Measurements from ENCODE around the gene SCN1B.
A peak's percentile ranks its signal among the peaks of the same experiment; 100 is the strongest.
"Not testable (repeated sequence)": the region's sequence is repeated elsewhere in the genome, so short reads cannot be mapped to it uniquely, and the experiment has no call there.

The SCN1B gene

DNA sequence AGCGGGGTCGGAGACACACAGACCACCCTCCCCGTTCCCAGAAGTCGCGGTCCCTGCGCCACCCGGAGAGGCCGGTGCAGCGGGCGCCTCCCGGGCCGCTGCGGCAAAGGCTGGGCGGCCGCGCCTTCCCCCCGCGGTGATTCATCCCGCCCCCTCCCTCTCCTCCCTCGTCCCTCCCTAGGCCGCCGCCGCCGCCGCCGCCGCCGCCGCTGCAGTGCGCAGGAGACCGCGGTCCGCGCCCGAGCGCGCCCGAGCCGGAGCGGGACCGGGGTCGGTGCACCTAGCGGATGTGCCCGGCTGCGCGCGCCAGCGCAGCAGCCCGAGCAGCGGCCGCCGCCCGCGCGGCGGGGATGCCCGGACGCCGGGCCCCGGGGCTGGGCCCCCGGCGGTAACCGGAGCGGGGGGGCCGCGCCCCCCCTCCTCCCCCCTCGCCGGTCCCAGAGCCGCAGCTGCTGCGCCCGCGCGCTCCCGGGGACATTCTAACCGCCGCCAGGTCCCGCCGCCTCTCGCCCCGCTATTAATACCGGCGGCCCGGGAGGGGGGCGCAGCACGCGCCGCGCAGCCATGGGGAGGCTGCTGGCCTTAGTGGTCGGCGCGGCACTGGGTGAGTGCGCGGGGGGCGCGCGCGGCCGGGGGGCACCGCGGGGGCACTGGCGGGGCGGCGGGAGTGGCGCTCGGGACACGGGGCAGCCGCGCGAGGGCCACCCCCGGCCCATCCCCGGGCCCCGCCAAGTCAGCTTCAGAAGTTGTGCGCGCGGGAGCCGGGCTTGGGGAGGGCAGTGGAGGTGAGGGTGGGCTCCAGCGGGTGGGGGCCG is at the start of gene SCN1B:
SCN1B (plus strand) TSS at position 214 of the 815 bp plus-strand sequence; CDS start at position 565, 351 bp downstream.
- peak; percentile 48 for DNase-seq (ENCODE audit: low read depth, low spot score)

DNA sequence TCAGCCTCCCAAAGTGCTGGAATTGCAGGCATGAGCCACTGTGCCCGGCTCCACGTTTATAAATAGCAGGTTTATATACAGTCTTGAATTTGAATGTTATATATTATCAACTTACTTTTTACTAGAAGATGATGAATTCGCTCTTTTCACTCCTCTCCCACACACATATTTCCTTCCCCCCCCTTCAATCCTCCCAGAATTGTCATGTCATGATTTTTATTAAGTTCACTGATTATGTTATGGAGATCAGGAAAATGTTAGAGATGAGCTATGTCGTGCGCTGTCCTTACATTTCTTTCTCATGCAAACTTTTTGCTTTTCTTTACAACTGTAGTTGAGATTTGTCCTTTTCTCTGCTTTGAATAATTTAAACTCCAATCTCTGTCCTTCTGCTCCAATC is 48.0 kb upstream of the SCN1B start:
- DNase-seq (ENCODE audit: low read depth, low spot score) = no peak

DNA sequence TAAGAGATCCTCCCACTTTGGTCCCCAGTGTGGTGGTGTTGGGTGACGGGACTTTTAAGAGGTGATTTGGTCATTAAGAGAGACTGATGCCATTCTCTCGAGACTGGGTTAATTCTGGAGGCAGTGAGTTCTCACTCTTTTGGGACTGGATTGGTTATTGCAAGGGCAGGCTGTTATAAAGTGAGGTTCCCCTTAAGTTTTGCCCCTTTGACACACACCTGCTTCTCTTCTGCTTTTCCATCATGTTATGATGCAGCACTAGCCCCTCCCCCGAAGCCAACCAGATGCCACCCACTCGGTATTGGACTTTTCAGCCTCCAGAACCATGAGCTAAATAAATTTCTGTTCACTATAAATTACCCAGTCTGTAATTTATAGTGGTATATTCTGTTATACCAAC is 46.5 kb upstream of the SCN1B start:
- no peak for DNase-seq (ENCODE audit: low read depth, low spot score)

DNA sequence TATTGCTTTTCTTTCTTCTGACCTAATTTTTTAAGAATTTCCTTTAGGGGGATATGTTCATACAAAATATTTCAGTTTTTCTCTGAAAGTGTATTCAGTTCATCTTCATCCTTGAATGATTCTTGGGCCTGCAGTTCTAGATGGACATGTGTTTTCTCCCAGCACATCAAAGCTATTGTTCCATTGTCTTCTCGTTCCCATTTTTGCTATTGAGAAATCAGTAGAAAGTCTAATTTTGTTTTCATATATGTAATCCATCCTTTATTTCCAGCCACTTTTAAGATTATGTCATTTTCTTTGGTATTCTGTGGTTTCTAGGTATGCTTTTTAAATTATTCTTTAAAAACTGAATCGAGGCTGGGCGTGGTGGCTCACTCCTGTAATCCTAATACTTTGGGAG is 46.0 kb upstream of the SCN1B start:
- no peak for DNase-seq (ENCODE audit: low read depth, low spot score)

DNA sequence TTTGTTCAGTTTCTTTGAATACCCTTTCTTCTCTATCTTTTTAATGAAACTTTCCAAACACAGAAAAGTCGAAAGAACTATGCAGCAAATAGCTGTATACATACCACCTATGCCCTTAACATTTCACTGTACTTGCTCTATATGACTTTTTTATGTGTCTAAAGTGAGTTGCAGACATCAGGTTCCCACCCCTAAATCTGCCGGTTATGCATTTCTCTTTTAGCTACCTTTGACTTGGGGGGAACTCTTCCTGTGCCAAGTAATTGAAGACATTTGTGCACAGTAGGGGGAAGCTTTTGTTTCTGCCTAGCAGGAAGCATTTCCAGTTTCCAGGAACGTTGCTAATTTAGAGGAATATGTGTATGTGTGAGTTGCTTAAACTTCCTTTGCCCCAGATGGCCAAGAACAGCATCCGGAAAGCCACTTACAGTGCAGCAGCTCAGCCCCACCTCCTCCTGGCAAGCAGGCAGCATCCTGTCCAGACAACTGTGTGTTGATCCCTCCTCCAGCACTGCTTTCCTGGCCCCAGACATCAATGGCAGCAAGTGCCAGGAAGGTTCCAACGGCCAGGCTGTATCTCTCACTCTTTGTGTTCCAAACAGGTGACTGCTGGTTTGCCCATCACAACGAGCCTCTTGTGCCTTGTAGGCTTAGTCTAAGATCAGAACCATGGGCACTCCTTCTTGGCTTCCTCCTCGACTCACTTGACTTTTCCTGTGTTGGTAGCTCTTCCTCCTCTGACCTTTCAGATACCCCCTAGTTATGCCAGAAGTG is 44.8 kb upstream of the SCN1B start:
- DNase-seq (ENCODE audit: low read depth, low spot score) = peak; percentile 38

DNA sequence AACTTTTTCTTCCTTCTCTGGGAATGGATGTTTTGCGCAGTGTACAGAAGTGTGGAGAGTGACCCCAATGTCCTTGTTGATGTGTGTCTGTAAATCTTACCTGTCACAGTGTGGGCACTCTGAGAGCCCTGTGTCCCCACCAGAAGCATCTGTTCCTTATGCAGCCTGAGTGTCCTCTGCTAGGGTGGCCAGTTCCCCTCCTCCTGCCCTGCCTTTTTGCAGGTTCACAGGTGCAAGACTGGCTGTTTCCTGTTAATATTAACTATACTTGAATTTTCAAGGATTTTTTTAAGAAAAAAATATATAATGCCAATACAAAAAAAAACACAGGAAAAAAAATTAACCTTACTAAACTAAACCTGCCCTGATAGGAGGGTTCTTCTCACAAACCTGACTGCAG is 42.2 kb upstream of the SCN1B start:
- DNase-seq (ENCODE audit: low read depth, low spot score) = no peak

DNA sequence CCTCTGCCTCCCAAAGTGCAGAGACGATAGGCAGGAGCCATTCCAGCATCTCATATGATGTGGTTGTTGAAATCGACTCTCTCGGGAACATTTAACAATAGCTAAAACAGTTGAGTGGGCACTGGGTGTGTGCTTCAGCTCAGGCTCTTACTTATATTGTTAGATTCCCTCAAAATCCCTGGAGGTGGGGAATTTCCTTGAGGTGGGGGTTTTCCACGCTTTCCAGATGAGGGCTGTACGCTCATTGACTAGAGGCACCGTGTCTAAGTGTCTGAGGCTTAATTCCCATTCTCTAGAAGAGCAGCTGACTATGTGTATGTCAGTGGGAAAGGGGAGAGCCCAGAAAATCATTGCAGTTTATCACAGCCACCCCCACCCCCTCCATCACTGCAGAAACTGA is 41.0 kb upstream of the SCN1B start:
- no peak for DNase-seq (ENCODE audit: low read depth, low spot score)

DNA sequence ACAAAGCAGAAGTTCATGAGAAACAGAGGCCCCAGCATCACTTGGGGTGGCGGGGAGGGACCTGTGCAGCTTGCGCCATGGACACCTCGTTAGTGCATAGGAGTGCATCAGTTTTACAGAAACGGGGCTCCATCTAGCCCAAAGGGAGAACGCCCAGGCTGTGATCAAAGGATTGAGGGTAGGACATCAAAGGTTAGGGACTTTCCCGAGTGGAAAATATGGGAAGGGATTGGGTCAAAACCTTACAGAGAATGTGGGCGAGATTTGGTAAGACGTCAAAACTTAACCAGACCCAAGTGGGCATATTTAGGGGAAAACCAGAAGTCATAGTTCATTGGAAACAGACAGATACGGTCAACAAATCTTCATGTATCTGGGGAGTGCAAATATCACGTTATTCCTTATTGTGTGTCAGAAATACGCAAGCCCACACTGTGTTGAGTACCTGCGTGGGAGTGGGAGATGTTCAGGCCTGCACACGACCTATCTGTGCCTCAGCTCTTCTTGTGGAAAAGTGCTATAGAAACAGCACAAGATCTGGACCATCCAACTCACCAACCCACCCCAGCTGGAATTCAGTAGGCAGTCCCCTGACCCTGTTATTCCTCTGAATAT is 39.6 kb upstream of the SCN1B start:
- DNase-seq (ENCODE audit: low read depth, low spot score) = no peak

DNA sequence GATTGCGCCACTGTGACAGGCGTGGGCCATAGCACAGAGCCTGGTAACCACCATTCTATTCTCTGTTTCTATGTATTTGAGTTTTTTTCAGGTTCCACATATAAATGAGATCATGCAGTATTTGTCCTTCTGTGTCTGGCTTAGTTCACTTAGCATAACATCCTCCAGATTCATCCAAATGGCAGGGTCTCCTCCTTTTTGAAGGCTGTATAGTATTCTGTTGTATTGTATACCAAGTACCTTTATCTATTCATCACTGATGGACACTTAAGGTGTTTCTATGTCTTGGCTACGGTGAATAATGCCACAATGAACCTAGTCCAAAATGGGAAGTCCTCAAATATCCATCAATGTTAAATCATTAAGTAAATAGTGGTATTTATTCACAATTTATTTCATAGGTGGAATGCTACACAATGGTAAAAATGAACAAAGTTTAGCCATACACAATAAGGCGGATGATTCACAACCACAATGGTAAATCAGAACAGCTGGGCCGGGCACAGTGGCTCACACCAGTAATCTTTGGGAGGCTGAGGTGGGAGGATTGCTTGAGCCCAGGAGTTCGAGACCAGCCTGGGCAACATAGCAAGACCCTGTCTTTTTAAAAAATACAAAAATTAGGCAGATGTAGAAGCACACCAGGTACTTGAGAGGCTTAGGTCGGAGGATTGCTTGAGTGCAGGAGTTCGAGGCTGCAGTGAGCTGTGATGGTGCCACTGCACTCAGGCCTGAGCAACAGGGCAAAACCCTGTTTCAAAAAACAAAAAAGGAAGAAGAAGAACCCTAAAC is 38.5 kb upstream of the SCN1B start:
- no peak for DNase-seq (ENCODE audit: low read depth, low spot score)

DNA sequence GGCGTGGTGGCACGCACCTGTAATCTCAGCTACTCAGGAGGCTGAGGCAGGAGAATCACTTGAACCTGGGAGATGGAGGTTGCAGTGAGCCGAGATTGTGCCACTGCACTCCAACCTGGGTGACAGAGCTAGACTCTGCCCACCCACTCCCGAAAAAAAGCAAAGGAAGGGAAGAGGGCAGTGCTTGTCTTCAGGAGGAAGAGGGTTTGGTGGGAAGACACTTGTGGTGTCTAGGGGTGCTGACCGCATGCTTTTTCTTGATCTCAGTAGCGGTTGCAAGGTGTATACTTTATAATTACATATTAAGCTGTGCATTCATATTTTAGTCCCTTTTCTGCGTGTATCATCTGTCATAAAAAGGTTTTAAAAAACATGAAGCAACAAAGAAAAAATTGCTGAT is 37.7 kb upstream of the SCN1B start:
- not testable (repeated sequence) for DNase-seq (ENCODE audit: low read depth, low spot score)

DNA sequence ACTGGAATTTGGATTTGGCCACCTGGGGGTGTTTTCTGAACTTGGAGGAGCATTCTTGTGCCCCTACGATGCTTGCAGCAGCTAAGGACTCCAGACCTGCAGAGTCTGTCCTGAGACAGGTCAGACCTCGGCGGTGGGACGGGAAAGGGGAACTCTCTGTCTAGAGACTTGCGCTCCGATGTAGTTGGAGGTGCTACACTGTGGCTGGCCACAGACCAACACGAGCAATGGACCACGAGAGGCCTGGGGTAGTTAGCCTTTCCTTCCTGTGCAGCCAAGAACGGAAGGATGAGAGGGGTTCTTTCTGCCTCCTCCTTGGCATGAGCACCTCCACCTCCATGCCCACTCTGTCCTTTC is 36.0 kb upstream of the SCN1B start:
- no peak for DNase-seq (ENCODE audit: low read depth, low spot score)

DNA sequence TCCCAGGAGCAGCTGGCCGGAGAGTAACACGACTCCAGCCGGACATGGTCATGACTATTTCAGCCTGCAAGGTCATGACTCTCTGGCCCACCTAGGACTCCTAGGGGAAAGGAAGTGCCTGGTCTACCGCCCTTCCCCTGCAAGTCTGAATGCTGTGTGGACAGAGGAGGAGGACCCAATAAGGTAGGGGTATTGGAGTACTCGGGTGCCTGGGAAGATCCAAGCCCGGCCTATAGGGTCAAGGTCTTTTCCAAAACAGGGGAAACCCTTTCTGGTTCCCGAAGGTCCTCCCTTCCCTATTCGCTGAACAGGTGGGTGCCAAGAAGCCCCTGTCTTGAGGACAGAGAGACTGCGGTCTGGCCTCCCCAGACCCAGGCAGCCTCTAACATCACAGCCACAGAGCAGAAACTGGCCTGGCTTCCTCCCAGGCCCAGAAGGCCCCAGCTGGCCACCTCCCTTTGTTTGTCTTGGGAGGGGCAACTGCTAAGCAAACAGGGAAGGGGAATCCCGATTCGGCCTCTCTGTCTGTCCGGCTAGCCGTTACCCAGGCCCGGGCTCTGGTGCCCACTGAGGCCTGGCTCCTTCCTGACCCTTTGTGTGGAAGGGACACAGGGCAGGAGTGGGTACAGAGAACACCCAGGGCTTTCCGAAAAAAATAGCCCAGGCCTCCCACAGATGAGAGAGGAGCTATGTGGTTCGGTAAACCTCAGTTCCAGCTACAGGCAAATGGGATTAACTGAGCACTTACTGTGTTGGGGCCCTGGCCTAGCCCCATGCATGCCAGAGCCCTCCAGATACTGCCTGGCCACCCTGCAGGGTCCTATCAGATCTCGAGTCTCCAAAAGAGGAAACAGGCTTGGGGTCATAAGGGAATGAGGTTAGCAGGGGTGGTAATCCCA is 35.4 kb upstream of the SCN1B start:
- DNase-seq (ENCODE audit: low read depth, low spot score) = no peak

DNA sequence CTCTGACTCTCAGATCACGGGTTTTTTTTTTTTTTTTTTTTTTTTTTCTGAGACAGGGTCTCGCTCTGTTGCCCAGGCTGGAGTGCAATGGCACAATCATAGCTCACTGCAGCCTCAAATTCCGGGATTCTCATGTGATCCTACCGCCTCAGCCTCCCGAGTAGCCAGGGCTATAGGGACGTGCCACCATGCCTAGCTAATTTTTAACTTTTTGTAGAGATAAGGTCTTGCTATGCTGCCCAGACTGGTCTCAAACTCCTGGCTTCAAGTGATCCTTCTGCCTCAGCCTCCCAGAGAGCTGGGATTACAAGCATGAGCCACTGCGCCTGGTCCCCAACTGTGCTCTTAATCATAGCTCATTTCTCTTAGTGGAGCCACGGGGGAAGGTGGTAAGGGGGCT is 34.7 kb upstream of the SCN1B start:
- DNase-seq (ENCODE audit: low read depth, low spot score) = no peak

DNA sequence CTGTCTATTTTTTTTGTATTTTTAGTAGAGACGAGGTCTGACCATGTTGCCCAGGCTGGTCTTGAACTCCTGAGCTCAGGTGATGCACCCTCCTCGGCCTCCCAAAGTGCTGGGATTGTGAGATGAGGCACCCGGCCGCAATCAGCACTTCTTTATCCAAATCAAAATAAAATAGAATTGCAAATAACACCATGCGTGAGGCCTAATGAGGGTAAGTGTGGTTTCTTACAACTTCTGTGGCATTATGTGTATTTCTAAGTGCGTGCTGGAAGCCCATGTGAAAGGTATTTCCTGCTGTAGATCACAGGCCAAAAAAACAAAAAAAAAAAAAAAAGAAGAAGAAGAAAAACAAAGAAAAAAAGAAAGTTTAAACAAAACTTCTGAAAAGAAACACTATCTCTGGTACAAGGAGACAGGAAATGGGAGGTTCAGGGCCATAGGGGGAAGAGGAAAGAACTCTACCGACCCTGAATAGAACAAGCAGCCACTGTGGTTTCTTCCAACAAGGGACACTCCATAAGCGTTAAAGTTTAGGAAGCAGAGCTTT is 33.1 kb upstream of the SCN1B start:
- DNase-seq (ENCODE audit: low read depth, low spot score) = no peak

DNA sequence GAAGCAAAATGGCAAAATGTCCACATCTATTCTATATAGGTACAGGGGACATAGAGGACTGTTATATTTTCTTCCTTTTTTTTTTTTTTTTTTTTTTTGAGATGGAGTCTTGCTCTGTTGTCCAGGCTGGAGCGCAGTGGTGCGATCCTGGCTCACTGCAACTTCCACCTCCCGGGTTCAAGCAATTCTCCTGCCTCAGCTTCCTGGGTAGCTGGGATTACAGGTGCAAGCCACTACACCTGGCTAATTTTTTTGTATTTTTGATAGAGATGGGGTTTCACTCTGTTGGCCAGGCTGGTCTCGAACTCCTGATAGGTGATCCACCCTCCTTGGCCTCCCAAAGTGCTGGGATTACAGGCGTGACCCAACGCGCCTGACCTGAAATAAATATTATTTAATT is 32.0 kb upstream of the SCN1B start:
- DNase-seq (ENCODE audit: low read depth, low spot score) = not testable (repeated sequence)

DNA sequence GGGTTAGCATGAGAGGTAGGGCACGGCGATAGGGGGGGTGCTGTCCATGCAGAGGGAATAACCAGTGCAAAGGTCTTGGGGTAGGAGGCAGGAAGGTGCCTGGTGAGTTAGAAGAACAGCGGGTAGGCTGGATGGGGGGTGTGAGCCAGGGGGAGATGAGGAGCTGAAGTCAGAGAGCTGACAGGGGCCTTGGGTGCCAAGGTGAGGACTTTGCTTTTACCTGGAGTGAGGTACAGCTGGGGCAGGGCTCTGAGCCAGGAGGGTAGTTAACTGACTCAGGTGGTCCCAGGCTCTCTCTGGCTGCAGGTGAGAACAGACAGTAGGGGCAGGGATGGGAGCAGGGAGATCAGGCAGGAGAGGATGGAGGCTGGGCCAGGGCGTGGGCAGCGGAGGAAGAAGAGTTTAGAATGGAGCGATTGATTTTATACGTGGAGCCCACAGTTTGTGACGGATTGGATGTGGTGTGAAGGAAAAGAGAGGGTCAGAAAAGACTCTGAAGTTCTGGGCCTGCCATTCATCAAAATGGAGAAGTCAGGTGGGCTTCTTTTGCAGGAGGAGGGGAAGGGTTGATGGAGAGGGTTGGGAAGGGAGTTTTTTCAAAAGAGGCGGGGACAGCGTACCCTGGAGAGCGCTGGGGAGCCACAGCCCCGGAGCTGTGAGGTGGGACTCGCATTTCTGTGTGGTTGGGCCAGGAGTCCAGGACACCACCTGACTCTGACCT is 31.3 kb upstream of the SCN1B start:
- DNase-seq (ENCODE audit: low read depth, low spot score) = peak; percentile 85

DNA sequence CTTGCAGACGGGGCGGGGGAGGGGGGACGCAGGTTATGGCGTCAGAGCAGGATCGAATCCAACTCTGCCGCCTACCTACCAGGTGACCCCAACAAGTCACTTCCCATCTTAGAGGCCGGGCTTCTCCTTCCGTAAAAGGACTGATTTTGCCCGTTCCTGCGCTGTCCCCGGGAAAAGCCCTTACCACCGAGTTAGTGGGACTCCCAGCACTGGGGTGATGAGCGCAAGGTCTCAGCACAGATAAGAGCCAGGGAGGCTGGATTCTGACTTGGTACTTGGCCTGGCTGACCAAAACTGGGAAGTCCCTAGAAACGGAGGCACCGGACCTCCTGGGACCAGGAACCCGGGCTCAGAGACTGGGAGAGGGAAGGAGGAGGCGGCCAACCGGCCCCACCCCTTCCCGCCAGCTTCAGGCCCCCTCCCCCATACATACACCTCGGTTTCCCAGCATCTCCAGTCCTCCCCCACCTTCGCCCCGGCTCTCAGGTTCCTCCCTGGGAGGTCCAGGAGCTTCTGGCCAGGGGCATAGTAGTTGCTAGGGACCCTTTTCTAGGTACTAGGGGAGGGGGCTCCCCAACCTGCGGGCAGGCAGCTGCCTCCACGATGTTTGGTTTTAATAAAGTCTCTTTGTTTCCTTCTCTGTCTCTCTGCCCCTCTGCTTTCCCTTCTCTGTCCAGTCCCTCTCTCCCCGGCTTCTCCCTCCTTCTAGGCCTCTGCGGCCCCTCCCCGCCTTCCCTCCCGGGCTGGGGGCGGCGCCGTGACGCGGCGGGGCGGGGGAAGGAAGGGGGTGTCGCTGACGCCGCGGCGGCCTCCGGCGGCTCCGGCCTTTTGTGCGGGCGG is 30.6 kb upstream of the SCN1B start, which contains the start of gene GRAMD1A:
GRAMD1A (plus strand) TSS at position 826 of the 840 bp plus-strand sequence. CDS start 156 bp downstream, outside the sequence.
- peak; percentile 83 for DNase-seq (ENCODE audit: low read depth, low spot score)

DNA sequence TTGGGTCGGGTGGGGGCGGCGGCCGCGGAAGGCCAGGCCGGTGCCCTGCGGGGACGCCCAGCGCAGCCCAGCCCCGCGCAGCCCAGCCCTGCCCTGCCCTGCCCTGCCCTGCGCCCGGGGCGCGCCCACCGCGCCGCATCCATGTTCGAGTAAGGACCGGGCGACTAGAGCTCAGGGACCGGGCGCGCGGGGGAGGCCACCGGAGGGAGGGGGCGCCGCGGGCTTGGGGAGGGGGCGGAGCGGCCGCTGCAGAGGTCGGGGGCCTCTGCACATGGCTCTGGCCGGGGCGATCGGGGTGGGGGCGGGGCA is 30.0 kb upstream of the SCN1B start:
- no peak for DNase-seq (ENCODE audit: low read depth, low spot score)
